Mesenteric fat pad (tissue), 1 donor: ENCODE measurements around the gene PFN4. TPM values are rescaled to one million over a fixed set of nuclear protein-coding genes. Genes with fewer than 3 reads are reported as not detected.
A peak's percentile ranks its signal among the peaks of the same experiment; 100 is the strongest.
"Not testable (repeated sequence)": the region's sequence is repeated elsewhere in the genome, so short reads cannot be mapped to it uniquely, and the experiment has no call there.

ENCODE experiments used
- DNase-seq: peaks from one replicate; pipeline ENCODE4 v3.0.0-alpha.2; 2020; ENCODE audit warnings: low spot score
- long read RNA-seq: library from polyadenylated mRNA; unstranded; transcript quantifications from one replicate; pipeline ENCODE4 v2.0.0, GENCODE V29; 2020
- total RNA-seq: library from RNA; stranded (reverse); fragmentation: NEBNext Ultra II Directional; extraction: Animal tissue kit (Norgen Biotek cat#: 25700); gene quantifications from one replicate; pipeline ENCODE4 v1.2.1, GENCODE V29; 2021
- donor health status: DM: yes; HTN: yes; CAD: no.

PFN4 gene
- not detected for total RNA-seq
- long read RNA-seq: 0 reads

- peak; percentile 96 for DNase-seq
These were observed at the start of gene PFN4, which contains the start of gene FAM228B for GRCh38 chr2:24123195-24123921. TSS of gene PFN4 (minus strand) at chr2:24123334. CDS start at chr2:24122535, 799 bp downstream. TSS of gene FAM228B (plus strand) at chr2:24123469. CDS start at chr2:24124362, 893 bp downstream.

- no peak for DNase-seq
These were observed 45.9 kb upstream of the PFN4 start for GRCh38 chr2:24169023-24169422.

- no peak for DNase-seq
These were observed 41.4 kb upstream of the PFN4 start for GRCh38 chr2:24164416-24164973.

GRCh38 chr2:24163601-24164000, 40.5 kb upstream of the PFN4 start:
- no peak for DNase-seq

- DNase-seq: no peak
These were observed 40.1 kb upstream of the PFN4 start for GRCh38 chr2:24163186-24163585.

- DNase-seq: no peak
These were observed 39.4 kb upstream of the PFN4 start for GRCh38 chr2:24162494-24162893.

- no peak for DNase-seq
These were observed 37.6 kb upstream of the PFN4 start for GRCh38 chr2:24160761-24161160.

GRCh38 chr2:24159708-24160107, 36.6 kb upstream of the PFN4 start:
- DNase-seq: no peak

- DNase-seq: no peak
These were observed 35.0 kb upstream of the PFN4 start for GRCh38 chr2:24158131-24158530.

- no peak for DNase-seq
These were observed 30.3 kb upstream of the PFN4 start for GRCh38 chr2:24153478-24153877.

- no peak for DNase-seq
These were observed 29.5 kb upstream of the PFN4 start for GRCh38 chr2:24152413-24153197.

- no peak for DNase-seq
These were observed 24.2 kb upstream of the PFN4 start for GRCh38 chr2:24147364-24147763.

- DNase-seq: not testable (repeated sequence)
These were observed 17.2 kb upstream of the PFN4 start for GRCh38 chr2:24140305-24140704.

- DNase-seq: no peak
These were observed 9.4 kb upstream of the PFN4 start for GRCh38 chr2:24132543-24132942.

- no peak for DNase-seq
These were observed 2.8 kb upstream of the PFN4 start for GRCh38 chr2:24125956-24126355.

- no peak for DNase-seq
These were observed 917 bp upstream of the PFN4 start for GRCh38 chr2:24123922-24124580.

- no peak for DNase-seq
These were observed 554 bp downstream of the PFN4 start for GRCh38 chr2:24122366-24123194.

GRCh38 chr2:24121469-24121868, 1.7 kb downstream of the PFN4 start:
- no peak for DNase-seq

GRCh38 chr2:24121066-24121465, 2.1 kb downstream of the PFN4 start:
- no peak for DNase-seq

GRCh38 chr2:24117902-24118301, 5.2 kb downstream of the PFN4 start:
- DNase-seq: no peak

- DNase-seq: no peak
These were observed 8.1 kb downstream of the PFN4 start for GRCh38 chr2:24115057-24115456.
